ENCODE measurements around the gene ALDH8A1.
"Not testable (repeated sequence)": the region's sequence is repeated elsewhere in the genome, so short reads cannot be mapped to it uniquely, and the experiment has no call there.

The ALDH8A1 gene

GRCh38 chr6:134908906-134909516 lies 40.9 kb downstream of the ALDH8A1 start:
- DNase-seq = no peak

- DNase-seq = not testable (repeated sequence)
Measured at GRCh38 chr6:134904731-134905130, 45.2 kb downstream of the ALDH8A1 start.

- DNase-seq = no peak
Measured at GRCh38 chr6:134903448-134903847, 46.5 kb downstream of the ALDH8A1 start.

GRCh38 chr6:134902936-134903335 lies 47.0 kb downstream of the ALDH8A1 start:
- DNase-seq = no peak

GRCh38 chr6:134902074-134902861 lies 47.6 kb downstream of the ALDH8A1 start:
- DNase-seq = no peak

- DNase-seq = no peak
Measured at GRCh38 chr6:134898575-134898974, 51.3 kb downstream of the ALDH8A1 start.

- DNase-seq = not testable (repeated sequence)
Measured at GRCh38 chr6:134898166-134898565, 51.7 kb downstream of the ALDH8A1 start.

- no peak for DNase-seq
Measured at GRCh38 chr6:134896910-134897309, 53.0 kb downstream of the ALDH8A1 start.

GRCh38 chr6:134894800-134895199 lies 55.1 kb downstream of the ALDH8A1 start:
- no peak for DNase-seq

GRCh38 chr6:134892362-134892761 lies 57.5 kb downstream of the ALDH8A1 start:
- no peak for DNase-seq

GRCh38 chr6:134891633-134892032 lies 58.3 kb downstream of the ALDH8A1 start:
- no peak for DNase-seq

GRCh38 chr6:134888316-134888715 lies 61.6 kb downstream of the ALDH8A1 start:
- DNase-seq = no peak

GRCh38 chr6:134884752-134885151 lies 65.1 kb downstream of the ALDH8A1 start:
- DNase-seq = no peak

- DNase-seq = no peak
Measured at GRCh38 chr6:134883314-134883713, 66.6 kb downstream of the ALDH8A1 start.

- peak; percentile 24 to 27 for DNase-seq
Measured at GRCh38 chr6:134882426-134883038, 67.4 kb downstream of the ALDH8A1 start.

- no peak for DNase-seq
Measured at GRCh38 chr6:134880487-134881190, 69.3 kb downstream of the ALDH8A1 start.

- DNase-seq = no peak
Measured at GRCh38 chr6:134878136-134878535, 71.8 kb downstream of the ALDH8A1 start.

GRCh38 chr6:134875367-134875766 lies 74.5 kb downstream of the ALDH8A1 start:
- no peak for DNase-seq

GRCh38 chr6:134873500-134874388 lies 76.2 kb downstream of the ALDH8A1 start:
- no peak for DNase-seq

GRCh38 chr6:134870677-134871498 lies 79.0 kb downstream of the ALDH8A1 start:
- DNase-seq = no peak

- no peak for DNase-seq
Measured at GRCh38 chr6:134868812-134869211, 81.1 kb downstream of the ALDH8A1 start.
